GM21737 (cell line): ENCODE results near the gene ARHGDIG.

Source experiments
- ATAC-seq: cut with Tn5 transposase; IDR thresholded peaks from one replicate; pipeline ENCODE4 v1.9.1; 2021; ENCODE audit warnings: mild to moderate bottlenecking, moderate library complexity; ENCODE audit not compliant: unreplicated experiment

ARHGDIG gene

GRCh38 chr16:279531-279930, 860 bp upstream of the ARHGDIG start:
- ATAC-seq, result no peak

- no peak for ATAC-seq
Measured at GRCh38 chr16:280005-280460, 358 bp upstream of the ARHGDIG start.

GRCh38 chr16:280991-281659, 734 bp downstream of the ARHGDIG start:
- no peak for ATAC-seq

GRCh38 chr16:281660-282255, 1.4 kb downstream of the ARHGDIG start:
- ATAC-seq, result no peak

- no peak for ATAC-seq
Measured at GRCh38 chr16:282491-282890, 2.1 kb downstream of the ARHGDIG start.

- no peak for ATAC-seq
Measured at GRCh38 chr16:283033-283805, 2.8 kb downstream of the ARHGDIG start, which contains the start of gene PDIA2. PDIA2 (plus strand) TSS chr16:283164; CDS start chr16:283170, 6 bp downstream.

- no peak for ATAC-seq
Measured at GRCh38 chr16:284204-285120, 4.1 kb downstream of the ARHGDIG start.

GRCh38 chr16:285146-286055, 5.0 kb downstream of the ARHGDIG start:
- ATAC-seq, result no peak

- no peak for ATAC-seq
Measured at GRCh38 chr16:286491-287297, 6.3 kb downstream of the ARHGDIG start.

- ATAC-seq, result no peak
Measured at GRCh38 chr16:287298-287811, 7.0 kb downstream of the ARHGDIG start.

GRCh38 chr16:287981-288920, 7.9 kb downstream of the ARHGDIG start:
- no peak for ATAC-seq

- ATAC-seq, result no peak
Measured at GRCh38 chr16:289395-289997, 9.1 kb downstream of the ARHGDIG start.

- no peak for ATAC-seq
Measured at GRCh38 chr16:290015-290680, 9.8 kb downstream of the ARHGDIG start.

GRCh38 chr16:290681-291405, 10.5 kb downstream of the ARHGDIG start:
- ATAC-seq, result no peak

GRCh38 chr16:291539-291938, 11.1 kb downstream of the ARHGDIG start:
- ATAC-seq, result no peak
